ENCODE results near the gene MRPL58.

DNA sequence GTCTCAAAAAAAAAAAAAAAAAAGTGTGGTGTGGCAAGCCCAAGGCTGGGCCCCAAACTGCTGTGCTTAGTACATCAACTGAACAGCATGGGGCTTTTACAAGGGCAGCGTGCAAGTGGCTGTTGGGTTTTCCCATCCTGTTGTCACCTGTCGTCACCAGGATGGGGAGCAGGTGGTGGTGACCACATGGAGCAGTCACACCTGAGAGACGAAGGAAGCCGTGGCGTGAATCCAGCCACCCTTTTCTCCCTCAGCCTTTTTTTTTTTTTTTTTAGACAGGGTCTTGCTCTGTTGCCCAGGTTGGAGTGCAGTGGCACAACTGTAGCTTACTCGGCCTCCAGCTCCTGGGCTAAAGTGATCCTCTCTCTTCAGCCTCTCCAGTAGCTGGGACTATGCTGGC lies 4.1 kb upstream of the MRPL58 start:
- TF ChIP-seq CTCF (IDR thresholded peaks at IDR 0.05 in 4 of 5, conservative IDR thresholded peaks at IDR 0.05 in 1 of 5) (no peak), POLR2A (IDR thresholded peaks at IDR 0.05) (no peak)

All from gastrocnemius medialis (tissue), 4 donors.